WTC11 (cell line): ENCODE results near the gene PSME2. TPM values are rescaled to one million over a fixed set of nuclear protein-coding genes. Genes with fewer than 3 reads are reported as not detected.
A peak's percentile ranks its signal among the peaks of the same experiment; 100 is the strongest.

Experiments
- CDX4 ChIP-seq: fragments of 250-450 bp; sonication (Bioruptor Pico); IDR thresholded peaks from 2 replicates; pipeline ENCODE4 v1.9.0; 2021; ENCODE audit warnings: moderate library complexity, mild to moderate bottlenecking, inconsistent platforms, borderline replicate concordance
- CREM ChIP-seq: sonication (generic); formaldehyde crosslinking; IDR thresholded peaks from 2 replicates; pipeline ENCODE4 v1.8.1; 2022; ENCODE audit warnings: mild to moderate bottlenecking, missing genetic modification reagents, moderate library complexity
- EMX1 ChIP-seq: fragments of 250-450 bp; sonication (Bioruptor Pico); IDR thresholded peaks from 2 replicates; pipeline ENCODE4 v1.8.0; 2021; ENCODE audit warnings: mild to moderate bottlenecking
- FOXP1 ChIP-seq: sonication (generic); formaldehyde crosslinking; IDR thresholded peaks from 2 replicates; pipeline ENCODE4 v1.8.0; 2022; ENCODE audit warnings: missing genetic modification reagents, mild to moderate bottlenecking, moderate library complexity, borderline replicate concordance
- HMGA2 ChIP-seq: fragments of 250-450 bp; sonication (Bioruptor Pico); IDR thresholded peaks from 2 replicates; pipeline ENCODE4 v1.4.0; 2021; ENCODE audit warnings: mild to moderate bottlenecking, moderate library complexity
- IRF2 ChIP-seq: sonication (generic); formaldehyde crosslinking; IDR thresholded peaks from 2 replicates; pipeline ENCODE4 v1.8.0; 2022; ENCODE audit warnings: low read depth, missing genetic modification reagents, borderline replicate concordance
- KAT7 ChIP-seq: sonication (generic); formaldehyde crosslinking; IDR thresholded peaks from 2 replicates; pipeline ENCODE4 v1.8.1; 2023; ENCODE audit warnings: missing genetic modification reagents, mild to moderate bottlenecking, borderline replicate concordance
- MYBL2 ChIP-seq: sonication (generic); formaldehyde crosslinking; IDR thresholded peaks from 2 replicates; pipeline ENCODE4 v1.8.1; 2023; ENCODE audit warnings: mild to moderate bottlenecking, moderate library complexity, missing genetic modification reagents
- NR2C2 ChIP-seq: sonication (generic); formaldehyde crosslinking; IDR thresholded peaks from 2 replicates; pipeline ENCODE4 v1.8.0; 2022; ENCODE audit warnings: mild to moderate bottlenecking, missing genetic modification reagents
- ZNF138 ChIP-seq: sonication (generic); formaldehyde crosslinking; conservative IDR thresholded peaks from 2 replicates; pipeline ENCODE4 v1.8.1; 2022; ENCODE audit warnings: mild to moderate bottlenecking, moderate library complexity, missing genetic modification reagents
- ZSCAN18 ChIP-seq: fragments of 250-450 bp; sonication (Bioruptor Pico); IDR thresholded peaks from 2 replicates; pipeline ENCODE4 v2.1.2; 2022; ENCODE audit warnings: mild to moderate bottlenecking, moderate library complexity
- microRNA-seq: library from miRNA; unstranded; fragments of <30 nt; microRNA quantifications from one replicate; pipeline ENCODE4 v1.2.0, GENCODE V29; 2022; ENCODE audit warnings: borderline number of aligned reads
- total RNA-seq: library from RNA; stranded (reverse); gene quantifications from 3 replicates; pipeline ENCODE4 v1.2.3, GENCODE V29; 2021
- TF ChIP-seq, protein P1 (sequence below): sonication (generic); formaldehyde crosslinking; IDR thresholded peaks from 2 replicates; pipeline ENCODE4 v1.8.1; 2023; ENCODE audit warnings: mild to moderate bottlenecking, missing genetic modification reagents, borderline replicate concordance
- TF ChIP-seq, protein P2 (sequence below): sonication (generic); formaldehyde crosslinking; IDR thresholded peaks from 2 replicates; pipeline ENCODE4 v1.8.1; 2023; ENCODE audit warnings: mild to moderate bottlenecking, missing genetic modification reagents
- TF ChIP-seq, protein P3 (sequence below): fragments of 250-450 bp; sonication (Bioruptor Pico); IDR thresholded peaks from 2 replicates; pipeline ENCODE4 v1.9.0; 2021; ENCODE audit warnings: mild to moderate bottlenecking
- TF ChIP-seq, protein P4 (sequence below): sonication (generic); formaldehyde crosslinking; IDR thresholded peaks from 2 replicates; pipeline ENCODE4 v1.8.0; 2023; ENCODE audit warnings: missing genetic modification reagents

PSME2 gene
- total RNA-seq, 1 experiment from 2014 or later, result 103 TPM

DNA sequence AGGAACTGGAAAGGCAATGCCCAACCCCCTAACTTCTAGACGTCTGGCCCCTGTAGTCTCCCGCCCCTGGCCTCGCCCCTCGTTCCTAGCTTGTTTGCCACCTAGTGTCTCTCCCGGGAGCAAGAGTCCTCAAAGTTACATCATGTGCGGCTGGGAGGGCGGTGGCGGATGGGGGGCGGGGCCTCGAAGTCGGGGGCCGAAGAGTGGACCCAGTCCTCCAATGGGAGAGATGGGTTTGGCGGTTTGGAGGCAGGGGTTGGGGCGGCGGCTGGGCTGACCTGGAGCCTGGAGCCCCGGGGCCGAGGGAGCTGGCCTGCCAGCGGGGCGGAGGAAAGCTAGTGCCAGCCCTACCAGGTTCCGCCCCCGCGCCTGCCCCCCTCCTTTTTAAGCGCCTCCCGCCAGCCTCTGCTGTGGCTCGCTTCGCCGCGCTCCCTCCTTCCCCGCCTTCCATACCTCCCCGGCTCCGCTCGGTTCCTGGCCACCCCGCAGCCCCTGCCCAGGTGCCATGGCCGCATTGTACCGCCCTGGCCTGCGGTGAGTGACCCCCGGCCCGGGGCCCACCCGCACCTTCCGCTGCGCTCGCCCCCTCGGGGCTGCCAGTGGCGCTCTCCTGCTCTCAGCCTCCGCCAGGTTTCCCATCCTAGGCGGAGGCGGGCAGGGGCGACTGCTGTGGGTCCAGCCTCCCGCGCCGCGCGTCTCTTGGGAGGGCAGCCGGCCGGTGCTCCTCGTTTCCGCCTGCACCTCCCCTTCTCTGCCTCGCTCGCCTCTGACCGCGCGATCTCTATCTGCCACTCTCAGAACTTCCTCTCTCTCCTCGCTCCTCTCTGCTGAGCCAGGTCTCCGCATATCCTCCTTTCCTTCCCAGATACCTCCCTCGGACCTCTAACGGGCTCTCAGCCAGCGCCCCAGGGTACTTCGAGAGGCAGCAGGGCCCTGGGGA lies 52.2 kb downstream of the PSME2 start, which contains the start of gene PCK2 (continued):
- TF ChIP-seq CDX4 (CRISPR knock-in tag) (no peak), CREM (no peak), MYBL2 (no peak), FOXP1 (CRISPR knock-in tag) (peak; percentile 90; the same call in 1 of the 2 replicates), ZNF138 (no peak; the same call in 1 of the 2 replicates), ZSCAN18 (CRISPR knock-in tag) (no peak), EMX1 (CRISPR knock-in tag) (0 out of 2 replicates have a peak, but pooled peaks have one; percentile 3), NR2C2 (CRISPR knock-in tag) (no peak), HMGA2 (no peak), KAT7 (CRISPR knock-in tag) (peak; percentile 88), IRF2 (CRISPR knock-in tag) (no peak)
- TF ChIP-seq, protein P1, sequence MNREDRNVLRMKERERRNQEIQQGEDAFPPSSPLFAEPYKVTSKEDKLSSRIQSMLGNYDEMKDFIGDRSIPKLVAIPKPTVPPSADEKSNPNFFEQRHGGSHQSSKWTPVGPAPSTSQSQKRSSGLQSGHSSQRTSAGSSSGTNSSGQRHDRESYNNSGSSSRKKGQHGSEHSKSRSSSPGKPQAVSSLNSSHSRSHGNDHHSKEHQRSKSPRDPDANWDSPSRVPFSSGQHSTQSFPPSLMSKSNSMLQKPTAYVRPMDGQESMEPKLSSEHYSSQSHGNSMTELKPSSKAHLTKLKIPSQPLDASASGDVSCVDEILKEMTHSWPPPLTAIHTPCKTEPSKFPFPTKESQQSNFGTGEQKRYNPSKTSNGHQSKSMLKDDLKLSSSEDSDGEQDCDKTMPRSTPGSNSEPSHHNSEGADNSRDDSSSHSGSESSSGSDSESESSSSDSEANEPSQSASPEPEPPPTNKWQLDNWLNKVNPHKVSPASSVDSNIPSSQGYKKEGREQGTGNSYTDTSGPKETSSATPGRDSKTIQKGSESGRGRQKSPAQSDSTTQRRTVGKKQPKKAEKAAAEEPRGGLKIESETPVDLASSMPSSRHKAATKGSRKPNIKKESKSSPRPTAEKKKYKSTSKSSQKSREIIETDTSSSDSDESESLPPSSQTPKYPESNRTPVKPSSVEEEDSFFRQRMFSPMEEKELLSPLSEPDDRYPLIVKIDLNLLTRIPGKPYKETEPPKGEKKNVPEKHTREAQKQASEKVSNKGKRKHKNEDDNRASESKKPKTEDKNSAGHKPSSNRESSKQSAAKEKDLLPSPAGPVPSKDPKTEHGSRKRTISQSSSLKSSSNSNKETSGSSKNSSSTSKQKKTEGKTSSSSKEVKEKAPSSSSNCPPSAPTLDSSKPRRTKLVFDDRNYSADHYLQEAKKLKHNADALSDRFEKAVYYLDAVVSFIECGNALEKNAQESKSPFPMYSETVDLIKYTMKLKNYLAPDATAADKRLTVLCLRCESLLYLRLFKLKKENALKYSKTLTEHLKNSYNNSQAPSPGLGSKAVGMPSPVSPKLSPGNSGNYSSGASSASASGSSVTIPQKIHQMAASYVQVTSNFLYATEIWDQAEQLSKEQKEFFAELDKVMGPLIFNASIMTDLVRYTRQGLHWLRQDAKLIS (CRISPR knock-in tag), result 0 out of 2 replicates have a peak, but pooled peaks have one; percentile 76
- TF ChIP-seq, protein P2, sequence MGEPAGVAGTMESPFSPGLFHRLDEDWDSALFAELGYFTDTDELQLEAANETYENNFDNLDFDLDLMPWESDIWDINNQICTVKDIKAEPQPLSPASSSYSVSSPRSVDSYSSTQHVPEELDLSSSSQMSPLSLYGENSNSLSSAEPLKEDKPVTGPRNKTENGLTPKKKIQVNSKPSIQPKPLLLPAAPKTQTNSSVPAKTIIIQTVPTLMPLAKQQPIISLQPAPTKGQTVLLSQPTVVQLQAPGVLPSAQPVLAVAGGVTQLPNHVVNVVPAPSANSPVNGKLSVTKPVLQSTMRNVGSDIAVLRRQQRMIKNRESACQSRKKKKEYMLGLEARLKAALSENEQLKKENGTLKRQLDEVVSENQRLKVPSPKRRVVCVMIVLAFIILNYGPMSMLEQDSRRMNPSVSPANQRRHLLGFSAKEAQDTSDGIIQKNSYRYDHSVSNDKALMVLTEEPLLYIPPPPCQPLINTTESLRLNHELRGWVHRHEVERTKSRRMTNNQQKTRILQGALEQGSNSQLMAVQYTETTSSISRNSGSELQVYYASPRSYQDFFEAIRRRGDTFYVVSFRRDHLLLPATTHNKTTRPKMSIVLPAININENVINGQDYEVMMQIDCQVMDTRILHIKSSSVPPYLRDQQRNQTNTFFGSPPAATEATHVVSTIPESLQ (CRISPR knock-in tag), result no peak
- TF ChIP-seq, protein P3, sequence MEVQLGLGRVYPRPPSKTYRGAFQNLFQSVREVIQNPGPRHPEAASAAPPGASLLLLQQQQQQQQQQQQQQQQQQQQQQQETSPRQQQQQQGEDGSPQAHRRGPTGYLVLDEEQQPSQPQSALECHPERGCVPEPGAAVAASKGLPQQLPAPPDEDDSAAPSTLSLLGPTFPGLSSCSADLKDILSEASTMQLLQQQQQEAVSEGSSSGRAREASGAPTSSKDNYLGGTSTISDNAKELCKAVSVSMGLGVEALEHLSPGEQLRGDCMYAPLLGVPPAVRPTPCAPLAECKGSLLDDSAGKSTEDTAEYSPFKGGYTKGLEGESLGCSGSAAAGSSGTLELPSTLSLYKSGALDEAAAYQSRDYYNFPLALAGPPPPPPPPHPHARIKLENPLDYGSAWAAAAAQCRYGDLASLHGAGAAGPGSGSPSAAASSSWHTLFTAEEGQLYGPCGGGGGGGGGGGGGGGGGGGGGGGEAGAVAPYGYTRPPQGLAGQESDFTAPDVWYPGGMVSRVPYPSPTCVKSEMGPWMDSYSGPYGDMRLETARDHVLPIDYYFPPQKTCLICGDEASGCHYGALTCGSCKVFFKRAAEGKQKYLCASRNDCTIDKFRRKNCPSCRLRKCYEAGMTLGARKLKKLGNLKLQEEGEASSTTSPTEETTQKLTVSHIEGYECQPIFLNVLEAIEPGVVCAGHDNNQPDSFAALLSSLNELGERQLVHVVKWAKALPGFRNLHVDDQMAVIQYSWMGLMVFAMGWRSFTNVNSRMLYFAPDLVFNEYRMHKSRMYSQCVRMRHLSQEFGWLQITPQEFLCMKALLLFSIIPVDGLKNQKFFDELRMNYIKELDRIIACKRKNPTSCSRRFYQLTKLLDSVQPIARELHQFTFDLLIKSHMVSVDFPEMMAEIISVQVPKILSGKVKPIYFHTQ, result no peak
- TF ChIP-seq, protein P4, sequence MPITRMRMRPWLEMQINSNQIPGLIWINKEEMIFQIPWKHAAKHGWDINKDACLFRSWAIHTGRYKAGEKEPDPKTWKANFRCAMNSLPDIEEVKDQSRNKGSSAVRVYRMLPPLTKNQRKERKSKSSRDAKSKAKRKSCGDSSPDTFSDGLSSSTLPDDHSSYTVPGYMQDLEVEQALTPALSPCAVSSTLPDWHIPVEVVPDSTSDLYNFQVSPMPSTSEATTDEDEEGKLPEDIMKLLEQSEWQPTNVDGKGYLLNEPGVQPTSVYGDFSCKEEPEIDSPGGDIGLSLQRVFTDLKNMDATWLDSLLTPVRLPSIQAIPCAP, result peak; percentile 49; the same call in 1 of the 2 replicates
- TF ChIP-seq, all 79 proteins: peak for 33

Small RNA genes within 50 kb of the gene (microRNA-seq; reads per million reads assigned to microRNA genes)
- not detected for gene MIR7703

Other genes with a start within 250 kb of the PSME2 start
- 14.5 to 14.9 TPM (median 14.8 TPM) in 3 replicates for gene DHRS4, start 192.8 kb downstream of the PSME2 start, total RNA-seq
- 8.7 to 10.2 TPM (median 9.7 TPM) in 3 replicates for gene DHRS4L2, start 157.7 kb downstream of the PSME2 start, total RNA-seq
- 10.6 to 13.0 TPM (median 11.4 TPM) in 3 replicates for gene CARMIL3, start 94.6 kb downstream of the PSME2 start, total RNA-seq
- not detected in 3 replicates for gene CPNE6, start 75.0 kb downstream of the PSME2 start, total RNA-seq
- gene PCK2, start 52.3 kb downstream of the PSME2 start, total RNA-seq, result 51.2 to 67.0 TPM (median 59.2 TPM) in 3 replicates
- 73.6 to 90.2 TPM (median 77.3 TPM) in 3 replicates for gene DCAF11, start 31.8 kb downstream of the PSME2 start, total RNA-seq
- 1.3 to 2.3 TPM (median 1.6 TPM) in 3 replicates for gene NRL, start 31.7 kb downstream of the PSME2 start, total RNA-seq
- gene FITM1, start 16.0 kb downstream of the PSME2 start, total RNA-seq, result 0.25 to 0.39 TPM in 2 of 3 replicates, not detected in the other
- 76.8 to 99.1 TPM (median 98.8 TPM) in 3 replicates for gene PSME1, start 10.4 kb downstream of the PSME2 start, total RNA-seq
- 41.3 to 47.9 TPM (median 44.4 TPM) in 3 replicates for gene EMC9, start 5.0 kb downstream of the PSME2 start, total RNA-seq
- gene RNF31, start 888 bp upstream of the PSME2 start, total RNA-seq, result 63.0 to 86.2 TPM (median 68.4 TPM) in 3 replicates
- 15.6 to 16.2 TPM (median 15.7 TPM) in 3 replicates for gene IRF9, start 14.7 kb upstream of the PSME2 start, total RNA-seq
- 29.6 to 32.2 TPM (median 31.5 TPM) in 3 replicates for gene REC8, start 25.5 kb upstream of the PSME2 start, total RNA-seq
- gene IPO4, start 42.2 kb upstream of the PSME2 start, total RNA-seq, result 87.6 to 128 TPM (median 91.2 TPM) in 3 replicates
- gene TM9SF1, start 48.8 kb upstream of the PSME2 start, total RNA-seq, result 27.9 to 29.2 TPM (median 28.4 TPM) in 3 replicates
- 0.13 to 0.16 TPM in 2 of 3 replicates, not detected in the other for gene TSSK4, start 59.1 kb upstream of the PSME2 start, total RNA-seq
- 32.7 to 38.5 TPM (median 36.5 TPM) in 3 replicates for gene CHMP4A, start 66.9 kb upstream of the PSME2 start, total RNA-seq
- gene MDP1, start 69.5 kb upstream of the PSME2 start, total RNA-seq, result 12.6 to 18.4 TPM (median 16.9 TPM) in 3 replicates
- 218 to 233 TPM (median 221 TPM) in 3 replicates for gene NEDD8, start 85.8 kb upstream of the PSME2 start, total RNA-seq
- 74.2 to 82.3 TPM (median 78.4 TPM) in 3 replicates for gene GMPR2, start 86.3 kb upstream of the PSME2 start, total RNA-seq
- 32.2 to 39.8 TPM (median 35.7 TPM) in 3 replicates for gene TINF2, start 96.0 kb upstream of the PSME2 start, total RNA-seq
- gene TGM1, start 116.6 kb upstream of the PSME2 start, total RNA-seq, result 2.5 to 5.2 TPM (median 4.4 TPM) in 3 replicates
- gene RABGGTA, start 125.0 kb upstream of the PSME2 start, total RNA-seq, result 22.3 to 28.1 TPM (median 27.1 TPM) in 3 replicates
- gene DHRS1, start 153.2 kb upstream of the PSME2 start, total RNA-seq, result 13.9 to 16.7 TPM (median 15.4 TPM) in 3 replicates
- gene NOP9, start 153.2 kb upstream of the PSME2 start, total RNA-seq, result 34.3 to 44.4 TPM (median 35.0 TPM) in 3 replicates
- 4.7 to 6.1 TPM (median 5.6 TPM) in 3 replicates for gene CIDEB, start 161.4 kb upstream of the PSME2 start, total RNA-seq
- gene LTB4R2, start 163.5 kb upstream of the PSME2 start, total RNA-seq, result 9.1 to 12.9 TPM (median 9.8 TPM) in 3 replicates
- 6.9 to 9.4 TPM (median 7.6 TPM) in 3 replicates for gene LTB4R, start 164.9 kb upstream of the PSME2 start, total RNA-seq
- gene ADCY4, start 188.5 kb upstream of the PSME2 start, total RNA-seq, result 0.96 to 2.4 TPM (median 1.1 TPM) in 3 replicates
- 0.37 to 1.2 TPM (median 0.83 TPM) in 3 replicates for gene RIPK3, start 193.4 kb upstream of the PSME2 start, total RNA-seq
- 60.7 to 101 TPM (median 95.9 TPM) in 3 replicates for gene NFATC4, start 221.6 kb upstream of the PSME2 start, total RNA-seq